HuH-7 (cell line): ENCODE data around the gene ZNF281.
A peak's percentile ranks its signal among the peaks of the same experiment; 100 is the strongest.

Source experiments
- DNase-seq: peaks from one replicate; pipeline ENCODE4 v3.0.0; 2011; ENCODE audit warnings: low spot score

ZNF281 gene

DNA sequence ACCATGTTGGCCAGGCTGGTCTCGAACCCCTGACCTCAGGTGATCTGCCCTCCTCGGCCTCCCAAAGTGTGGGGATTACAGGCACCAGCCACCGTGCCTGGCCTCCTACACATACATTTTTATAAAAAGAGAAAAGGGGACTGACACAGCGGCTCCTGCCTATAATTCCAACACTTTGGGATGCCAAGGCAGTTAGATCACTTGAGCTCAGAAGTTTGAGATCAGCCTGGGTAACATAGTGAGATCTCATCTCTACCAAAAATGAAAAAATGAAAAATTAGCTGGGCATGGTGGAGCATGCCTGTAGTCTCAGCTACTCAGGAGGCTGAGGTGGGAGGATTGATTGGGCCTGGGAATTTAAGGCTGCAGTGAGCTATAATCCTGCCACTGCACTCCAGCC is 23.4 kb downstream of the ZNF281 start:
- DNase-seq, result no peak

GRCh38 chr1:200384818-200385390 is 24.9 kb downstream of the ZNF281 start:
- no peak for DNase-seq

DNA sequence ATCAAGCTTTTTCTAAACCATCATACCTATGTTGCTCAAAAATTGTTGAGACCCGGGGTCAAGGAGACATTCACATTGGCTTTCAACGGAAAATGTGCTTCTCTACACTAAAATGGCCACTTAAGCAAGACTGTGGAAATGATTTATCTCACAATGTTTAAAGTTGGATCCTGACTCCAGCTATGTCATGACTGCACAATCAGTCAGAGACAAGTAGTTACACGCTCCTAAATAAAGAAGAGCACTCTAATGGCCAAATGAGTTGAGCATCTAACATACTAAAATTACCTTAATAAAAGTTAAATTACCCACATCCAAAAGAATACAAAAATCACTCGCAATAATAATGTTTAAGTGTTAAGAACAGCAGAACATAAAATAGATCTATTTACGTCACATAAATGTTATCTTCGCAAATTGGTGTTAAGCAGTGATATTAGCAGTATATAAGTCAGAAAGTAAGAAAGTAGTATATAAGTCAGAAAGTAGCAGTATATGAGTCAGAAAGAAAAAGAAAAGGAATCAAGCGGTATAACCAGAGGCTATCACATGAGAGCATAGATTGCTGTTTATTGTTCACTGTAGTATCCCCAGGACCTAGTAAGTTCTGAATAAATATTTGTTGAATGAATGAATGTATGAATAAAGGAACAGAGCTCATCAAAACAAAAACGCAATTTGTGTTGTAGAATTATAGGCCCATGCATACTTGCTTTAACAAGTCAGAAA is 28.4 kb downstream of the ZNF281 start:
- no peak for DNase-seq

DNA sequence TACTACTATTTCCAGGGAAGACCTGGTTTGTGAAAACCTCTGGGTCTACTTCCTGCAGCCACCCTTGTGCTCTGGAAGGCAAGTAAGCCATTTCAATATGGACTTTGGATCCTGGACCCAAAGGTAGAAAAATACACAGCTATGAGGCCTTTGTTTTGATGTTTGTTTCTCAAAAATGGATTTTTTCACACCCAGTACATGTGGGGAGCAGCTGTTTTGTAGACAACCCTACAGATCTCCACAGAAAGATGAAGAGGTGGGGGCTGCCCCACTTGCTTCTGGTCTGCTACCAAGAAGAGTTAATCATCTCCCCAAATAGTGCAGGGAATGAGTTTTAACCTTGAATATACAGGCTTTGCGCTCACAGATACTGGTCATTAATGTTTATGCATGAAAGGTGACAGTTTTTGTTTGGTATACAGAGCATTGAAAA is 29.2 kb downstream of the ZNF281 start:
- no peak for DNase-seq

DNA sequence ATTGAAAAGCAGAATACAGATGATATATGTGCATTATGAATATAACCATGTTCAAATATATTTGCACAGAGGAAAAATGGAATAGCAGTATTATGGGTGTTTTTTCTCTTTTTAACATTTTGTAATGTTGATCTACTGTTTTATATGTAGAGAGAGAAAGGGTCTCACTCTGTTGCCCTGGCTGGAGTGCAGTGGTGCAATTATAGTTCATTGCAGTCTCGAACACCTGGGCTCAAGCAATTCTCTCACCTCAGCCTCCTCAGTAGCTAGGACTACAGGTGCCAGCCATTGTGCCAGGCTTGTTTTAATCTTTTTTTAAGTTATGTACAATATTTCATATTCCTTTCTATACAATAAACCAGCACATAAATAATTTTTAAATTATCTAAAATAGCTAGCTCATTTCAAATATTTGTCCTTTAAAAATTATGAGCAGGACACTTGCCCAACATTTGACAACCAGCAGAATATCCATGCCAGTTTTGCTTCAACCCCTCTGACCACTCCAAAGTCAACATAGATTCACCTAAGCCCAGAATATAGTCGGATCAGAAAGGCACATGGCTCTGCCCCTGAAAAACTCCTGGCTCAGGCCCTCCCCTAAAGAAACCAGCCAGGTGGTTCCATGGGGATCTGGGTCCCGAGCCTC is 29.8 kb downstream of the ZNF281 start:
- no peak for DNase-seq

DNA sequence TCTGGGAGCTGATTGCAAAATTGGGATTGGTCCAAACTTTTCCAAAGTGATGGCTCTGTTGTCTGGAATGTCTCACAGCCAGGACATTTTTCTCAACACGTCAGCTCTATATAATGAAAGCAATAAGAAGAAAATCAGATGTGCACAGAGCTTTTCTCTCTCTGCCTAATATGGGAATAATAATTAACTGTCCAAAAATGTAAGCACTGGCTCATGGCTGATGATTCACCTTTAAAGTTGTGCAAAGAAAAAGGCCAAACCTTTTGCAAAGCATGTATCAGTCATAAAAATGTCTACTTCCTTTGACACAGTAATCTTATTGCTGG is 30.4 kb downstream of the ZNF281 start:
- no peak for DNase-seq

DNA sequence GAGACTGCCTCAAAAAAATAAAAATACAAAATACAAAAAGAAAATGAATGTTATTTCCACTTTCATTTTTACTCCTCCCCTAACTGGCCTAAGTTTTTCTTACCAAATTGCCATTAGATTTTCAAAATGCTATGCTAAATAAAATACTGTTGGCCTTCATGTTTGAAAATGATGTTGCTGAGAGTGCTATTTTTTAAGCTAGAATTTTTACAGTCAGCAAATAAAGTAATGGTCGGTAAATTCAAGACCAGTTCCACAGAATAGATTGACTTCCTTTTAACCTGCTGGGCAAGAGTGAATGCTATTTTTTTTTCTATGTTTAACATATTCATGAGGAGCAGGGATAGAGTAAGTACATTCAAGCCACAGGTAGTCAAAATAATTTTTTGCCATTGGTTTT is 31.7 kb downstream of the ZNF281 start:
- no peak for DNase-seq

GRCh38 chr1:200376528-200376927 is 33.3 kb downstream of the ZNF281 start:
- no peak for DNase-seq

GRCh38 chr1:200374569-200375295 is 35.1 kb downstream of the ZNF281 start:
- DNase-seq, result no peak

DNA sequence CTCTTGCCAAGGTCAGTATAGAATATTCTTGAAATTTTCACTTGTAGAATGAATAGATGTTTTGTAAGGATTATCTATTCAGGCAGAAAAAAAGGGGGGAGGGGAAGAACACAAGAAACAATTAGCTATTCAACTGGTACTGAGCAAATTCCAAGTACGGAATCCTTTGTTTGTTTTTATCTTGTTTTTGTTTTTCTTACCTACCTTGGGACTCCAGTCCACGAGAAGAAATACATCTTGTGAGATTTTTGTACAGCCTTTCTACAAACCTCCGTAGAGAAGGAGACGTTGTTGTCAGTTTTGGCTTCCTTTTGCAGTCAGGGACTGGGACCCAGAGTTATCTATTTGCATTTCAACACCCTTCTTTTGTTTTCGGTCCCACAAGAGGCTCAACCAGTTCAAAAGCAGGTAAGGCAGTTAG is 36.0 kb downstream of the ZNF281 start:
- DNase-seq, result no peak

- no peak for DNase-seq
Observed at GRCh38 chr1:200372885-200373181, 37.0 kb downstream of the ZNF281 start.

GRCh38 chr1:200372095-200372884 is 37.5 kb downstream of the ZNF281 start:
- peak; percentile 46 for DNase-seq

- DNase-seq, result no peak
Observed at GRCh38 chr1:200369706-200370105, 40.1 kb downstream of the ZNF281 start.

DNA sequence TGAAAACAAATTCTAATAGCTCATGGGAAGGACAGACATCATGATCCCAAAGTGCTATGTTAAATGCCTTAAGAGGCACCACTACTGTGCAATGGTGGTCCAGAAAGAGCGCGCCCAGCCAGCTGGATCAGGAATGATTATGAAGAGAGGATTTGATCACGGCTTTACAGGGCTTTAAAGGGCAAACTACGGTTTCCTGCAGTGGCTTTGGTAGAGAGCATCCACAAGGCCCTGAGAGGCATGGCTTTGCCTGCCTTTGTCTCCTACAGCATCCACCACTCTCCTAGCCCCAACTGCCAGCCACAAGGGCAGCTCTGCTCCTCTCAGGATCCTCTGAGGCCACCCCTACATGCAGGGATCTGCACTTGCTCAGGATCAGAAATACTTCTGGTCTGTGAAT is 40.7 kb downstream of the ZNF281 start:
- no peak for DNase-seq

DNA sequence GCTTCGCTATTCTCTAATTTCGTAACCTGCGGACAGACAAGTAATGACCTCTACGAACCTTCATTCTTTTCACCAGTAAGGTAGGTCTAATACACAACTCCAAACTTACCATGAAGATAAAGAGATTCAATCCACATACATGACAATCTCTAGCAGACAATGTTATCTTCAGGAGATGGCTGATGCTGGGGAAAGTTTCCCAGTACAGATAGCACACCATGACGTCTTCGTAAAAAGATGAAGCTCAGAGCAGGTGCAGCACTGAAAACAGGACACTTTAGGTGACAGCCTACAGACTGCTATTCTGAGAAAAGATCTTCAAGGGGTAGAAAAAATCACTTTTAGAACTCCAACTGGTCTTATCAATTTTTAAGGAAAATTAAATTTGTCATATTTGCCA is 41.3 kb downstream of the ZNF281 start:
- no peak for DNase-seq

DNA sequence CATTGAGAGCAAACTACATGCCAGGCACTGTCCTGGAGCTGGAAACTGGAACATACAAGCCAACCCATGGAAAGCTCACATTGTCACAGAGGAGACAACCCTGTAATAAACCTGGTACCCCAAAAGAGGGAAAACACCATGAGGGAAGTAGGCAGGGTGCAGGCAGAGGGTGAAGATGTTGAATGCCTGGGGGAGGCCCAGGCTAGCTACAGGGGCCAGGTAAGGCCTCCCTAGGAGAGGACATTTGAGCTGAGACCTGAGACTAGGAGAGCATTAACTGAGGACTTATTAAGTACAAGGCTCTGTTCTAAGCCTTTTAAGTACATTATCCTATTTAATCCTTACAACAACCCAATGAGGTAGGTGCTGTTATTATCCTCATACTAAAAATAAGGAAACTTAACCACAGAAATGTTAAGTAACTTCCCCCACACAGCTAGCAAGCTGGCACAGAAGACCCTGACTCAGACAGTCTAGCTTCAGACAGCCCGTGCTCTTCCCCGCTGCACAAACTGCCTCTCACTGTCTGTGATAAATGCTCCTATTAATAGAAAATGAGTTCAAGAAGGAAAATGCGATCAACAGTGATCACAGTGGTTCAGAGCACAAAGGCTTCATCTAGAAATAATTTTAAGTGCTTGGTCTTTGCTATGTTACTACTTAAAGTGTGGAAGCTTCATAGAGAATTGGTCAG is 41.8 kb downstream of the ZNF281 start:
- no peak for DNase-seq

- DNase-seq, result no peak
Observed at GRCh38 chr1:200366577-200367253, 43.1 kb downstream of the ZNF281 start.

GRCh38 chr1:200365897-200366426 is 43.9 kb downstream of the ZNF281 start:
- no peak for DNase-seq

- no peak for DNase-seq
Observed at GRCh38 chr1:200364831-200365230, 45.0 kb downstream of the ZNF281 start.

DNA sequence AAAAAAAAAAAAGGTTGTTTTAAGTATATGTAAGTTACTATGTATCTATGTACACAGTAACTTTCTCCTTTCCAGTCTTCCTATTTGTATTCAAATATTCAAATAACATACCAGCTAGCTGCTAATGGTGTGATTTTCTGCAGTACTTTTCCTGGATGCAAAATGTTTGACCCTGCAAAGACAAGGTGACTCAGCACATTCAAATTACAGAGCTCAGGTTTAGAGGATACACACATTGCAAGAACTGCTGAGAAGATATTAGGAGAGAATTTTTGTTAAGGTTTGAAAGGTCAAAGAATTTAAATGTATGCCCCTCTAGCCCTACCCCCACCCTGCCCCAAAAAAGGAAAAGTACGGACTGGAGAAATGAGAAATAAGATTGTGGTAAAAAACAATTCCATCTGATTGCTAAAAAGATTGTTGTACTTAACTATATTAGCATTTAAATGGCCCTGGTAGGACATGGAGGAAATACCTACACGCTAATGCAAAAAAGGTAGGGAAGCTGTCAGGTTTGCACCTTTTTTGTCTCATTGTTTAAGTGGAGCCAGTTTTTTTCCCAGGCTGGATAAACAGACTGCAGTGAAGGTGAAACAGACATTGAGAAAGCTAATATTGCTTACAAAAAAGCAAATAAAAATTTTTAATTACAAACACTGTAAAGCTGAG is 45.6 kb downstream of the ZNF281 start:
- peak; percentile 26 for DNase-seq
